Bronchial epithelial cell (primary cell): ENCODE results near the gene LAMP5. TPM values are rescaled to one million over a fixed set of nuclear protein-coding genes. Genes with fewer than 3 reads are reported as not detected.

ENCODE experiments used
- DNase-seq: peaks from one replicate; pipeline ENCODE4 v3.0.0-alpha.2; 2010; ENCODE audit warnings: low read depth
- FAIRE-seq: peaks from 2 replicates; lab custom pipeline; 2011; peaks lifted over from hg19 to GRCh38; lab: Jason Lieb, UNC
- H3K27me3 ChIP-seq: 2 replicates; pipeline ENCODE4 v1.5.1; 2011; ENCODE audit warnings: low read length; ENCODE audit not compliant: control insufficient read depth, insufficient read depth
- H3K36me3 ChIP-seq: 2 replicates; pipeline ENCODE4 v1.5.1; 2011; ENCODE audit warnings: low read length; ENCODE audit not compliant: control insufficient read depth, insufficient read depth
- H3K4me3 ChIP-seq: 2 replicates; pipeline ENCODE4 v1.5.1; 2011; ENCODE audit warnings: mild to moderate bottlenecking, low read depth, low read length, control low read depth
- CTCF ChIP-seq: IDR thresholded peaks from 2 replicates; pipeline ENCODE4 v1.5.1; 2011; ENCODE audit warnings: mild to moderate bottlenecking, moderate library complexity, low read length, control low read depth, inconsistent platforms; ENCODE audit not compliant: insufficient read depth, severe bottlenecking
- total RNA-seq: library from RNA; depleted of rRNA; stranded (reverse); fragments of >200 nt; gene quantifications from 2 replicates; pipeline ENCODE4 v1.2.1, GENCODE V29; 2014

LAMP5 gene
- total RNA-seq, 1 donor from 2014 or later, result not detected

GRCh38 chr20:9478771-9479170 is 35.6 kb upstream of the LAMP5 start:
- FAIRE-seq, result no peak
- no peaks in the 10 kb centered on the region for H3K36me3 ChIP-seq

GRCh38 chr20:9480066-9480465 is 34.3 kb upstream of the LAMP5 start:
- no peak for TF ChIP-seq CTCF
- H3K4me3 ChIP-seq, result no peak overlapping the region
- H3K36me3 ChIP-seq, result no peaks in the 10 kb centered on the region
- no peaks in the 10 kb centered on the region for H3K27me3 ChIP-seq
- no peak for DNase-seq
- no peak for FAIRE-seq

More at GRCh38 chr20:9478771-9479170, 35.6 kb upstream of the LAMP5 start:
- Histone ChIP-seq H3K27me3 (no peaks in the 10 kb centered on the region), H3K4me3 (no peak overlapping the region)
- TF ChIP-seq CTCF, result no peak
- DNase-seq, result no peak

GRCh38 chr20:9482180-9482579 is 32.2 kb upstream of the LAMP5 start:
- FAIRE-seq, result no peak
- H3K4me3 ChIP-seq, result no peak overlapping the region
- no peak for TF ChIP-seq CTCF
- no peaks in the 10 kb centered on the region for H3K36me3 ChIP-seq
- no peaks in the 10 kb centered on the region for H3K27me3 ChIP-seq
- no peak for DNase-seq

GRCh38 chr20:9483131-9483530 is 31.3 kb upstream of the LAMP5 start:
- no peak for TF ChIP-seq CTCF
- FAIRE-seq (no peak), DNase-seq (no peak)
- Histone ChIP-seq H3K27me3 (no peaks in the 10 kb centered on the region), H3K36me3 (no peaks in the 10 kb centered on the region), H3K4me3 (no peak overlapping the region)

GRCh38 chr20:9485614-9486340 is 28.6 kb upstream of the LAMP5 start:
- TF ChIP-seq CTCF, result no peak
- no peaks in the 10 kb centered on the region for H3K27me3 ChIP-seq
- FAIRE-seq (no peak), DNase-seq (no peak)
- H3K36me3 ChIP-seq, result no peaks in the 10 kb centered on the region
- H3K4me3 ChIP-seq, result no peak overlapping the region

- Histone ChIP-seq H3K4me3 (no peak overlapping the region), H3K36me3 (no peaks in the 10 kb centered on the region), H3K27me3 (no peaks in the 10 kb centered on the region)
- DNase-seq, result no peak
- no peak for TF ChIP-seq CTCF
- FAIRE-seq, result no peak
Observed at GRCh38 chr20:9487231-9487630, 27.2 kb upstream of the LAMP5 start.
